NCI-H2227 treated with DMSO at 0.1 percent for 48 hours (cell line): ENCODE data around the gene PRKCE.

Source experiments
- DNase-seq: peaks from one replicate; lab custom pipeline; 2025; lab: John Stamatoyannopoulos, UW

Gene PRKCE

DNA sequence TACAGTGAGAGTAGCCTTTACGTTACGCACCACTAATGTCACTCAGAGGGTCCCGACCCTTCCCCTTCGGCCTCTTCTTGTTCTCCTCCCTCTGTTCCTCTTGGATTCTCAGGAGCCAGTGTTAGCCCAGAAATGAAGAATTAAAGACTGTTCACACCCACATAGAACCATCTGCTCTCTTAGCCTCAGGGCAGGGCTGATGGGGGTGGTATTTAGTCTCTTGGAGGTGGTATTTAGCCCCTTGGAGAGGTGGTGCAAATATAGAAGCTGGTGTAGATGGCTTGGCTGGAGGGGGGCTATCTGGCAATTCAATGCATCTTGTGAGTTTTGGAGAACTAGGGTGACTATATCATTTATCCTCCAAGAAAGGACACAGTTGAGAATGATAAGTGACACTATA lies 286.5 kb downstream of the PRKCE start:
- no peak for DNase-seq

DNA sequence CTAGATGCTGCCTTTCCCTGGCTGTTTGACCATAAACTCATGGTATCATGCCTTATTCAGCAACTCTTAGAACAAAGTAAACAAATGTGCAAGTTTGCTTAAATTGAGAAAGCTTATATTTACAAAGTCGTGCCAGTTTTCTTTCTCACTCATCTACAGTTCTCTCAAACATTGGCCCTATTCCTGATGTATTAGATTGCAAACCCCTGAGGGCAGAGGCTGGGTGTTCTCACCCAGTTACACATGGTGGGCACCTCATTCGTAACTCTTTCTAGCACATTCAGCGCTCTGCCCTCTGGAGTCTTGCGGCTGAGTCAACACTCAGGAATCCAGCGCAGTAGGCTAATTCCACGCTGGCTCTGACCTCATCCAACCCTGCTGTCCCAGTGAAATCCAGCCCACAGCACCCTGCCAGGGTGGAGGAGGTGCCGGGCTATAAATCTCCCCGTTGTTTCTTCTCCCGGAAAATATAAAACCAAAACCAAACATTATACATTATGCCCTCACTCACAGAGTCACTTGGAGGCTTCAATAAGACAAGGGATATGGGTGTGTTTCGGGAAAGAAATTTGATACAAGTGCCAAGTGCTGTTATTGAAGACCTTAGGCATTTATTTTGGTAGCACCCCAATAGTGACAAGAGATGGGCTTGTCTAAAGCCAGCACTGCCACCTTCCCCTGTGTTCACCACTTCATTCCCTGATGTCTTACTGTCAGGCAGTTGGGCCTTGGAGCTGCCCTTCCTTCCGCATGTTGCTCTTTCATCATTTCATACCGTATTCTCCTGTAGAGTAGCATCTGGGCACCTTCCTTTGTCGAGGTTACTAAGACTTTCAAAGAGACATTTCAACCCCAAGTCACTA lies 287.4 kb downstream of the PRKCE start:
- peak; percentile 56 for DNase-seq

- DNase-seq, result peak; percentile 38
Measured at GRCh38 chr2:45941531-45942236, 290.2 kb downstream of the PRKCE start.

DNA sequence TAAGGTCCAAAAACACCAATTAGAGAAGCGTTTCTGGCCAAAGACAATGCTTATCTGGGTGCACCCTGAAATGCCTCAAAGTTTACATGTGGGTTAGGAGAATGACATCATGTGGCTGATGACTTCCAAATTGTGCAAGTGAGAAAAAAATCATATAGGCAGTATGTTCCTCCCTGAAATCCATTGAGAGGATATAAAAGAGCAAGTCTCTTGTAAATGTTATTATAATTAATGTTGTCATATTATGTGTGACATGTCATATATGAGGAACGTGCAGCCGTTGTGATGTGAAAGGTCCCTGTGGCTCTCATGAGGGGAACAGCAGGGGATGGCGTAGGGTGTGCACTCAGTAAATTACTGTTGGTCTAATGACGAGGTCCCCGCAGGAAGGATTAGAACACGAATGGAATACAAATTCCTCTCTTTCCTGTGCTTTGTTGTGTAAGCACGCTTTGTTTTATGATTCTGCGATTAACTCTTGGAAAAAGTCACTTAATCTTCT lies 290.8 kb downstream of the PRKCE start:
- no peak for DNase-seq

- DNase-seq, result no peak
Measured at GRCh38 chr2:45943219-45944044, 292.0 kb downstream of the PRKCE start.

GRCh38 chr2:45944074-45944473 lies 292.6 kb downstream of the PRKCE start:
- DNase-seq, result no peak

- no peak for DNase-seq
Measured at GRCh38 chr2:45945302-45945717, 293.8 kb downstream of the PRKCE start.

DNA sequence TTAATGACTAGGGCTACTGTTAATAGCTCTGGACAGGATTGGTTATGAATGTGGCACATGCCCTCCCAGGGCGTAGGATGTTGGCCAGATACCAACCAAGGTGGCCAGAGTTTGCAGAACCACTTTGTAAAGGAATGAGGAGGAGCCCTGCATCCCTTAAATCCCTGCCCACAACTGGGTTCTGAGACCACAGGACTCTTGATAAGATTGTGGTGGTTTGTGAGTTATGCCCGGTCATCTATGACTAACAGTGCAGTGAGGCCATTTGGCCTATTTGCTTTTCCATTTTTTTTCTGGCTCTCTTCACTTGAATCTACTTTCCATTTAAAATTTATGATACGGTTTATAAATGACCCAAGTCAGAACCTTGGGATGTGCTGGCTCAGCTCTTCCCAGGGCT lies 294.5 kb downstream of the PRKCE start:
- DNase-seq, result no peak

- no peak for DNase-seq
Measured at GRCh38 chr2:45950606-45951005, 299.1 kb downstream of the PRKCE start.

DNA sequence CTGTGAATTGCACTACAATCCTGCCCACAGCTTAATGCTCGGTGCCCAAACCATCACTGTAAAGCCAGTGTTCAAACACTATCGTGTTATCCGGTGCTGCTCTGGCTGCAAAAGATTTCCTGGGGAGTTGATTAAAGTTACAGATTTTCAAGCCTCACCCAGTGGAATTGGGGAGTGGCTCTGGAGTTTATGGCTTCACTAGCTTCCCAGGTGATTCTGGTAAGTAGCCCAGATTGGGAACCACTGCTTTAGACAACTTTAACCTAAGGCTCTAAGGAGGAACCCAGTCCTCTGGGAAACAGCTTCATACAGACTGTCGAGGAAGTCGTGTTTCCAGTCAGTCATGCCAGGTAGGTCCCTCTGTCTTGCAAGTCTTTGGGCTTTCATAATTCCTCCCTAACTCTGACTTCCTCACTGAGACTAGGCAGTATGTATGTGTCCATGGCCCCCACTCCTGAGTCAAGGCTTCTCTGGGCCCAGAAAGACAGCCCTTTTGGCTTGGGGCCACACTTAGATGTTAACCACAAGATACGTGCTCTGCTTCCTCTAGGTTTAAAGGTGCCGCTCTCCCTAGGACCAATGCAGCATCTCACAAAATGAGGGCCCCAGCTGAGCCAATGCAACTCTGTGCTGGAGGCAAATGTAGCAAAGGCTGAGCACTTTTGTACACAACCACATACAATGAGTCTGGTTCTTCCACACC lies 299.7 kb downstream of the PRKCE start:
- DNase-seq, result no peak

GRCh38 chr2:45952591-45952990 lies 301.1 kb downstream of the PRKCE start:
- DNase-seq, result no peak

- no peak for DNase-seq
Measured at GRCh38 chr2:45953376-45954027, 302.0 kb downstream of the PRKCE start.

GRCh38 chr2:45954233-45954850 lies 302.9 kb downstream of the PRKCE start:
- DNase-seq, result no peak

GRCh38 chr2:45957533-45958227 lies 306.2 kb downstream of the PRKCE start:
- no peak for DNase-seq

GRCh38 chr2:45960057-45960863 lies 308.8 kb downstream of the PRKCE start:
- no peak for DNase-seq

DNA sequence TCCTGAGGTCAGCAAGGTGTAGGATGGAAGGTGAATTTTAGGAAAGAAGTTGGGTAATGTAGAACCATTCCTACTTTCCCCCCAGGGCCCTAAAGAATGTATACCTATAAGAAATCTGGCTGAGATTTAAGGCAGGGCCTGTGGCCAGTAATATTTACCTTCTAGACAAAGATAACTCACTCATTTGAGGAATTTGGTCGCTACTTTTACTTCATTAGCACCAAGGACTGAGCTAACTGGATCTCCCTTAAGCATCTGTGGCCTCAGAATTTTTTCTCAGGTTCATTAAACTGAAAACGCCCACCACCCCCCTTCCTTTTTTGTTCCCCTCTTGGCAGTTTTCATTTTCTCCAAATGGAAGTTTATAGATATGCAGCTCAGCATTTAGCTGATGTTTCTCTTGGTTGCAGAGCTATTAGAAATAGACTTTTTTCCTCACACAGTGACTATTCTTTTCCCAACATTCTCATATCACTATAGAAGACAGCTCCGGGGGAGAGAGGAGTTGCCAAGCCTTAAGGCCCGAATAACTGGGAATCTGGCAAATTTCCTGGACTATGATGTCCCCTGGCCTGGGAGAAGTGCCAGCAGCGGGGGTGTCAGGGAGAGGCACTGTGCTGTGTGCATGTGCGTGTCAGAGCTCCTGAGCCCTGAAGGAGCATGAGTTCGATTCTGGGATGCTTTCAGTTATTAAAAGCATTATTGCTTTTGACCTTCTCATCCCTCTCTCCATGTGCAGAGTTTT lies 310.9 kb downstream of the PRKCE start:
- no peak for DNase-seq

DNA sequence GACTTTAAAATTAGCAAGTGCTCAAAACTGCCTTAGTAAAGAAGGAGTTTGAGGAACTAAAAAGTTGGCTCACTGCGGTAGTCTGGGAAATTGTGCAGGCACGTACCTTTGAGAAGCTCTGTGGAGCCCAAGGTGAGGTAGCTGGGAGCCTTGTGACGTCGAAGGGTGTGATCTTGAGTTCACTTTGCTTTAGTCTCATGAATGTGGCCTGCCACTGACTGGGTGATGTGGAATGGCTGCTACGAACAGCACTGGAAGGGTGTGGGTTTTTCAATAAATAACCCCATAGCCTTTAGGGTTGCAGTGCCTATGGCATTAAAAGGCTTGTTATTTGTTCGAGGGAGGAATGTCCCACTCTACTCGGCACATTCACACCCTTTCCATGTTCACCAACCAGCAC lies 312.3 kb downstream of the PRKCE start:
- DNase-seq, result no peak

DNA sequence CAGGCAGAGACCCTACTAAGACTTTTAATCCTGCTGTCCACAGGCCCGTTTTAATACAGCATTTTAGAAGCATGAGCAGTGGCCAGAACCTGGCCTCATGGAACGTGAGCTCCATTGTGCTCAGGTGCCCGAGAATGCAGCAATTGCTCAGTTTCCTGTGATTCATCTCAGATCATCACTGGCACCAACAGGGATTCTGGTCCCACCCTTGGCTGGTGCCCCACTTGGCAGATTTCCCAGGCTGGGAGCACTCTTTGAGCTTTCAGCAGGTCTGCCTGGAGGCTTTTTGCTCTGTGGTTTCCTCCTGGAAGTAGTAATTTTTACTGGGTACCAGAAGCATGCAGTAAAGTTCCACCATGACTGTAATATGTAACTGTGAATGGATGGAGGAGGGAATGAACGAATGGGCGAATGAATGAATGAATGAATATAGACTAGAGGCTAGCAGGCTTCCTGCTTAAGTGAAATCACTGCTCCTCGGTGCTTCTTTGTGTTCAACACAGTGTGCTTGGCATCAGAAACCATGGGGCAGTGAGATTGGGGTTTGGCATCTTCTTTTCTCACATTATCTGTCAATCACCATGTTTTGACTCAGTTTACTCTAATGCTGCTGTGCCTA lies 312.9 kb downstream of the PRKCE start:
- DNase-seq, result no peak
